Spleen (tissue), 11 donors: ENCODE measurements around the gene KIF5B. TPM values are rescaled to one million over a fixed set of nuclear protein-coding genes. Genes with fewer than 3 reads are reported as not detected.
"Not testable (repeated sequence)": the region's sequence is repeated elsewhere in the genome, so short reads cannot be mapped to it uniquely, and the experiment has no call there.

Experiments used
- DNase-seq: peaks from one replicate; pipeline ENCODE4 v3.0.0-alpha.2; 2020
- H3K27ac ChIP-seq, 8 donors: fragments of 200-600 bp; sonication (generic) in 7 of 8; 1 replicate in 4 of 8; 2 replicates in 4 of 8; pipeline versions ENCODE4 v1.5.0 to v1.8.0; 2016 to 2021; ENCODE audit warnings: inconsistent platforms in 4 of 8, mild to moderate bottlenecking in 4 of 8, moderate library complexity in 1 of 8
- H3K27me3 ChIP-seq, 7 donors: fragments of 200-600 bp; sonication (generic) in 6 of 7; replicated peaks in 1 of 7; 1 replicate in 4 of 7; 2 replicates in 3 of 7; pipeline versions ENCODE4 v1.5.0 to v1.8.0; 2016 to 2021; ENCODE audit warnings: inconsistent platforms in 3 of 7, mild to moderate bottlenecking in 1 of 7
- H3K36me3 ChIP-seq, 6 donors: fragments of 200-600 bp; sonication (generic) in 5 of 6; 1 replicate in 4 of 6; 2 replicates in 2 of 6; pipeline versions ENCODE4 v1.5.0 to v1.8.0; 2016 to 2021; ENCODE audit warnings: inconsistent platforms in 2 of 6
- H3K4me1 ChIP-seq, 6 donors: fragments of 200-600 bp; sonication (generic) in 5 of 6; 1 replicate in 3 of 6; 2 replicates in 3 of 6; pipeline versions ENCODE4 v1.5.0 to v1.8.0; 2016 to 2021; ENCODE audit warnings: inconsistent platforms in 3 of 6
- H3K4me3 ChIP-seq, 8 donors: fragments of 200-600 bp; sonication (generic) in 7 of 8; 1 replicate in 4 of 8; 2 replicates in 4 of 8; pipeline versions ENCODE4 v1.5.0 to v1.8.0; 2016 to 2021; ENCODE audit warnings: inconsistent platforms in 4 of 8, mild to moderate bottlenecking in 4 of 8, moderate library complexity in 2 of 8
- H3K9me3 ChIP-seq, 8 donors: fragments of 200-600 bp; sonication (generic) in 7 of 8; 1 replicate in 4 of 8; 2 replicates in 4 of 8; pipeline versions ENCODE4 v1.5.0 to v1.8.0; 2016 to 2021; ENCODE audit warnings: inconsistent platforms in 4 of 8
- POLR2A ChIP-seq, 3 donors: fragments of 450-650 bp; IDR thresholded peaks; one replicate each; pipeline ENCODE4 v1.5.1; 2017; ENCODE audit warnings: antibody characterized with exemption in 3 of 3, mild to moderate bottlenecking in 1 of 3
- POLR2AphosphoS5 ChIP-seq, 3 donors: sonication (generic); formaldehyde crosslinking; IDR thresholded peaks; one replicate each; pipeline ENCODE4 v1.5.1; 2017; ENCODE audit warnings: antibody characterized with exemption in 3 of 3
- WGBS, 5 donors: extraction: QIAGEN DNeasy Blood & Tissue Kit in 3 of 5; methylation state at CpG; one replicate each; pipeline versions ENCODE4 v1.1.5 to v1.1.7; 2013 to 2018; 5-methylcytosine and 5-hydroxymethylcytosine counted together
- intact Hi-C: fragments of 100-400 bp; cut with DNase I; formaldehyde crosslinking; loops from one replicate; pipeline ENCODE4 v1.15.0; 2023; ENCODE audit warnings: low total_unique reads
- polyA plus RNA-seq, 3 donors: library from polyadenylated mRNA; stranded (reverse); fragments of 200-250 nt; gene quantifications; one replicate each; pipeline ENCODE4 v1.2.1, GENCODE V29; 2013
- total RNA-seq, 7 donors: library from RNA; depleted of rRNA in 3 of 7; stranded (reverse); fragments of >200 nt in 3 of 7; fragmentation: NEBNext Ultra II Directional in 4 of 7; extraction: Animal tissue kit (Norgen Biotek cat#: 25700) in 4 of 7; gene quantifications; one replicate each; pipeline versions ENCODE4 v1.1.0 to v1.2.1, GENCODE V29; 2016 to 2021
- TF ChIP-seq, protein P1 (sequence below), 11 experiments: fragments of 200-600 bp in 7 of 11; fragments of 450-650 bp in 4 of 11; sonication (generic) in 4 of 11; IDR thresholded peaks in 8 of 11; conservative IDR thresholded peaks in 3 of 11; 1 replicate in 7 of 11; 2 replicates in 4 of 11; pipeline versions ENCODE4 v1.4.0 to v1.8.0; 2016 to 2021; ENCODE audit warnings: antibody characterized with exemption in 11 of 11, inconsistent platforms in 4 of 11, mild to moderate bottlenecking in 1 of 11
- donor health status: healthy with polysubstance abuse.
- donor health status: DM: no; HTN: no; CAD: no; lungs with moderate emphysema.
- donor health status: DM: no; HTN: no; CAD: no.
- donor health status: Bipolar disorder and iron deficiency.
- donor health status: healthy.
- donor health status: DM: no; HTN: no; CAD: no.
- donor health status: DM: yes; HTN: yes; CAD: no.

KIF5B gene
- total and polyA plus RNA-seq, 10 donors: 16.1 to 95.1 (median 71.2) TPM

DNA sequence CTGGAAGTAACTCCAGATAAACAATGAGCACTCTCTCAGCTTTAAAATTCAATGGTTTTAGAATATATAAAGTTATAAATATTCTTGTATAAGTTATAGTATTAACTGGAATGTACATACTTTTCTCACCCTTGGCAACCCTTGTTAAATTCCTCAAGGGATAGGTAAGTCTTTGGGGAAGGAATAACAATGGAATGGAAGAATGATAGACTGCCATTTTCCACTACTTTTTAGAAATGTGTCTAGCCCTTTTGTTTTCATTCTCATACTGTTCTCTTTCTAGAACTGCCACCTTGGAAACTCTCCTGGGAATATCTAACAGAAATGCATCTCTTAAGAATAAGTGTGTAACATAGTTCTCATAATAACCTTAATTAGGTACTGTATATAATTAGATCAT lies 8.3 kb downstream of the KIF5B start:
- peaks cover 43 to 100% (median 76%) of the 10 kb centered on the region in 6 donors for H3K4me1 ChIP-seq

GRCh38 chr10:32046151-32046550 lies 10.1 kb downstream of the KIF5B start:
- no peaks in the 10 kb centered on the region for H3K9me3 ChIP-seq
- WGBS, 5 donors: 71 to 92% (median 83%) methylated on average over 3 of the region's 3 CpGs
- no peak overlapping the region for H3K4me3 ChIP-seq
- TF ChIP-seq, protein P1, sequence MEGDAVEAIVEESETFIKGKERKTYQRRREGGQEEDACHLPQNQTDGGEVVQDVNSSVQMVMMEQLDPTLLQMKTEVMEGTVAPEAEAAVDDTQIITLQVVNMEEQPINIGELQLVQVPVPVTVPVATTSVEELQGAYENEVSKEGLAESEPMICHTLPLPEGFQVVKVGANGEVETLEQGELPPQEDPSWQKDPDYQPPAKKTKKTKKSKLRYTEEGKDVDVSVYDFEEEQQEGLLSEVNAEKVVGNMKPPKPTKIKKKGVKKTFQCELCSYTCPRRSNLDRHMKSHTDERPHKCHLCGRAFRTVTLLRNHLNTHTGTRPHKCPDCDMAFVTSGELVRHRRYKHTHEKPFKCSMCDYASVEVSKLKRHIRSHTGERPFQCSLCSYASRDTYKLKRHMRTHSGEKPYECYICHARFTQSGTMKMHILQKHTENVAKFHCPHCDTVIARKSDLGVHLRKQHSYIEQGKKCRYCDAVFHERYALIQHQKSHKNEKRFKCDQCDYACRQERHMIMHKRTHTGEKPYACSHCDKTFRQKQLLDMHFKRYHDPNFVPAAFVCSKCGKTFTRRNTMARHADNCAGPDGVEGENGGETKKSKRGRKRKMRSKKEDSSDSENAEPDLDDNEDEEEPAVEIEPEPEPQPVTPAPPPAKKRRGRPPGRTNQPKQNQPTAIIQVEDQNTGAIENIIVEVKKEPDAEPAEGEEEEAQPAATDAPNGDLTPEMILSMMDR (IDR thresholded peaks at IDR 0.05 in 8 of 11, conservative IDR thresholded peaks at IDR 0.05 in 3 of 11): no peak
- no peak for TF ChIP-seq POLR2A (IDR thresholded peaks at IDR 0.05)
- TF ChIP-seq POLR2AphosphoS5 (IDR thresholded peaks at IDR 0.05): no peak
- no peak overlapping the region for H3K27ac ChIP-seq
- no peak for DNase-seq
- intact Hi-C loops: no loop called here
- H3K4me1 ChIP-seq: peaks cover 30 to 100% (median 75%) of the 10 kb centered on the region in 6 donors
- H3K27me3 ChIP-seq: no peaks in the 10 kb centered on the region
- H3K36me3 ChIP-seq: peaks cover 0 to 68% (median 38%) of the 10 kb centered on the region in 6 donors

More for the DNA sequence above, 8.3 kb downstream of the KIF5B start:
- intact Hi-C loops: no loop called here
- TF ChIP-seq POLR2A (IDR thresholded peaks at IDR 0.05) (no peak), POLR2AphosphoS5 (IDR thresholded peaks at IDR 0.05) (no peak)
- TF ChIP-seq, protein P1 (IDR thresholded peaks at IDR 0.05 in 8 of 11, conservative IDR thresholded peaks at IDR 0.05 in 3 of 11): no peak
- Histone ChIP-seq H3K36me3 (peaks cover 0 to 56% (median 37%) of the 10 kb centered on the region in 6 donors), H3K27me3 (no peaks in the 10 kb centered on the region), H3K4me3 (no peak overlapping the region), H3K27ac (no peak overlapping the region), H3K9me3 (no peaks in the 10 kb centered on the region)
- no peak for DNase-seq

DNA sequence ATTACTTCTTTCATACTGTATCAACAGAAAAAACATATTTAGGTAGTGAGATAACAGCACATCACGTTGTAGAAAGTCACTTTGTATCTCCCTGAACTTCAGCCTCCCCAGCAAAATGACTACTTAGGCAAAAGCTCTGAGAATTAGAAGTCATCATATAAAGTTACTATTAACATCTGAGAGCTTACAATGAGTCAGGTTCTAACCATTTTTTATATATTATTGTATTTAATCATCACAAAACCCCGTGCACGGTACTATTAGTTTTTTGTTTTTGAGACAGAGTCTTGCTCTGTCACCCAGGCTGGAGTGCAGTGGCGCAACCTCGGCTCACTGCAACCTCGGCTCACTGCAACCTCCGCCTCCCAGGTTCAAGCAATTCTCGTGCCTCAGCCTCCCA lies 13.5 kb downstream of the KIF5B start:
- H3K4me3 ChIP-seq, DNase-seq, intact Hi-C loops, H3K9me3 ChIP-seq, H3K27me3 ChIP-seq: not testable (repeated sequence)
- H3K27ac ChIP-seq: peak overlapping the region in 1 of 8 donors; percentile 43
- H3K36me3 ChIP-seq: peaks cover 0 to 95% (median 42%) of the 10 kb centered on the region in 6 donors
- peaks cover 19 to 92% (median 56%) of the 10 kb centered on the region in 6 donors for H3K4me1 ChIP-seq
- 68 to 82% (median 74%) methylated on average over 8 of the region's 8 CpGs for WGBS, 5 donors

GRCh38 chr10:32041290-32042028 lies 14.8 kb downstream of the KIF5B start:
- WGBS, 5 donors: 27 to 53% (median 47%) methylated on average over 1 of the region's 1 CpG
- H3K9me3 ChIP-seq: no peaks in the 10 kb centered on the region
- no peaks in the 10 kb centered on the region for H3K27me3 ChIP-seq
- H3K4me3 ChIP-seq: no peak overlapping the region
- H3K36me3 ChIP-seq: peaks cover 0 to 95% (median 45%) of the 10 kb centered on the region in 6 donors
- peak overlapping the region in 3 of 8 donors; percentile 9 to 28 (median 27) for H3K27ac ChIP-seq
- TF ChIP-seq POLR2A (IDR thresholded peaks at IDR 0.05) (no peak), POLR2AphosphoS5 (IDR thresholded peaks at IDR 0.05) (no peak)
- TF ChIP-seq, protein P1 (IDR thresholded peaks at IDR 0.05 in 8 of 11, conservative IDR thresholded peaks at IDR 0.05 in 3 of 11): no peak
- DNase-seq: no peak
- intact Hi-C loops: no loop called here
- H3K4me1 ChIP-seq: peaks cover 19 to 85% (median 54%) of the 10 kb centered on the region in 6 donors
